Astrocyte of the cerebellum (primary cell): ENCODE measurements around the gene SLC30A10.

Experiments
- DNase-seq: peaks from one replicate; pipeline ENCODE4 v3.0.0-alpha.2; 2011; ENCODE audit warnings: low read depth
- H3K4me3 ChIP-seq: 2 replicates; pipeline ENCODE4 v1.5.1; 2011; ENCODE audit warnings: mild to moderate bottlenecking, low read depth, low read length, moderate library complexity
- in situ Hi-C: cut with HindIII; loops from 2 replicates; pipeline ENCODE4 v1.10.0; 2017; ENCODE audit warnings: low sequenced_read_pairs
- TF ChIP-seq, protein P1 (sequence below): IDR thresholded peaks from 2 replicates; pipeline ENCODE4 v1.5.1; 2012; ENCODE audit warnings: low read length, low read depth, moderate library complexity, mild to moderate bottlenecking; ENCODE audit errors: missing control alignments

The SLC30A10 gene

DNA sequence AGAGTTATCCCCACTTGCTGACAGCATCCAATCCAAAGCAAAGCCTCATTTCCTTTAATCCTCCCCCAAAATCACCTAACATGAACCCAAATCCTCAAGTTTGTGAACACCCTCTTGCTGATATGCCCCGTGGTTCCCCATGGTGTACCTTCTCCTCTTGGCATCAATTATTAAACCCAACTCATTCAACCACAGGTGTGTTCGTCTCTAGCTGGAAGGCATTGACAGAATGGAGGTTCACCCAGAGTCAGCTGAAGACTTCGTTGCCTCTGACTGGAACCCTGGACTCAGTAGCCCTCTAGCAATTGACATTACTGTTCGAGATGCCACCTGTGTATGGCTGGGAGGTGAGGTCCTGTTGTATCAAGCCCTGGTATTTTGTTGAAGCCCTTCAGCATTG lies 22.8 kb downstream of the SLC30A10 start:
- in situ Hi-C loops: no loop called here
- no peak for DNase-seq
- H3K4me3 ChIP-seq: no peak overlapping the region
- TF ChIP-seq, protein P1, sequence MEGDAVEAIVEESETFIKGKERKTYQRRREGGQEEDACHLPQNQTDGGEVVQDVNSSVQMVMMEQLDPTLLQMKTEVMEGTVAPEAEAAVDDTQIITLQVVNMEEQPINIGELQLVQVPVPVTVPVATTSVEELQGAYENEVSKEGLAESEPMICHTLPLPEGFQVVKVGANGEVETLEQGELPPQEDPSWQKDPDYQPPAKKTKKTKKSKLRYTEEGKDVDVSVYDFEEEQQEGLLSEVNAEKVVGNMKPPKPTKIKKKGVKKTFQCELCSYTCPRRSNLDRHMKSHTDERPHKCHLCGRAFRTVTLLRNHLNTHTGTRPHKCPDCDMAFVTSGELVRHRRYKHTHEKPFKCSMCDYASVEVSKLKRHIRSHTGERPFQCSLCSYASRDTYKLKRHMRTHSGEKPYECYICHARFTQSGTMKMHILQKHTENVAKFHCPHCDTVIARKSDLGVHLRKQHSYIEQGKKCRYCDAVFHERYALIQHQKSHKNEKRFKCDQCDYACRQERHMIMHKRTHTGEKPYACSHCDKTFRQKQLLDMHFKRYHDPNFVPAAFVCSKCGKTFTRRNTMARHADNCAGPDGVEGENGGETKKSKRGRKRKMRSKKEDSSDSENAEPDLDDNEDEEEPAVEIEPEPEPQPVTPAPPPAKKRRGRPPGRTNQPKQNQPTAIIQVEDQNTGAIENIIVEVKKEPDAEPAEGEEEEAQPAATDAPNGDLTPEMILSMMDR: no peak

DNA sequence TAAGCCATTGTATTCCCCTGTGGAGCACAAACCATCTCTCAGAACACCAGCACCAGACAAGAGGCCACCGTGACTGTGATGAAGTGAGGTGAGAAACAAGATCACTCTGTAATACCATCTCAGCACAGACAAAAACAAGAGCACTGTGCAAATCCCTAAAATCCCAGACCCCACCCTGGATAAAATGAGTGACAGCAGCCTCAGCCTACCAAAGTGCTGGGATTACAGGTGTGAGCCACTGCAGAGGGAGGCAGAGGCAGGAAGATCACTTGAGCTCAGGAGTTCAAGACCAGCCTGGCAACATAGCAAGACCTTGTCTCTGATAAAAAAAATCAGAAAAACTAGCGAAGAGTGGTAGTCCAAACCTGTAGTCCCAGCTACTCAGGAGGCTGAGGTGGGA lies 23.4 kb downstream of the SLC30A10 start:
- H3K4me3 ChIP-seq: no peak overlapping the region
- in situ Hi-C loops: no loop called here
- TF ChIP-seq, protein P1: no peak
- DNase-seq: no peak

DNA sequence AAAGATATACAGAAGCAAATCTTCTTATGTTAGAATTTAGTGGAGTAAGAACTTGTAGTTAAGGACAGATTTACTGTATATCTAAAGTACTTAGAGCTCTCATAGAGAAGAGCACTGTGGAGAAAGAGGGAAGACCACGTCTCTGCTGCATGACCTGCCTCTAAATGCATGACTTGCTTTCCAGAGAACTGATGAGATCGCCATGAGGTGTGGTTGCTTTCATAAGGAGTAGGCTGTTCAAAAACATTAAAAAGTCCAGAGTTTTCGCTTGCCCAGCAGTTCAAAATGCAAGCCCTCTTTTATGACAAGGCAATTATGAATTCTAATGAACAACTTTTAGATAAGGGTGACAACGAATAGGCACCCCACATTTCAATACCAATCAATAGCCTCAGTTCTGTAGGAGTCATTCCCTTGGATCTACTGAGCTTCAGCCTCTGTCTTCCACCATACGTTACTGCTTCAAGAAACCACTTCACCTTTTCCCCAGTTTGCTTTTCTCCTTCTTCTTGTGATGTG lies 24.9 kb downstream of the SLC30A10 start:
- TF ChIP-seq, protein P1: no peak
- no peak overlapping the region for H3K4me3 ChIP-seq
- in situ Hi-C loops: no loop called here
- no peak for DNase-seq

DNA sequence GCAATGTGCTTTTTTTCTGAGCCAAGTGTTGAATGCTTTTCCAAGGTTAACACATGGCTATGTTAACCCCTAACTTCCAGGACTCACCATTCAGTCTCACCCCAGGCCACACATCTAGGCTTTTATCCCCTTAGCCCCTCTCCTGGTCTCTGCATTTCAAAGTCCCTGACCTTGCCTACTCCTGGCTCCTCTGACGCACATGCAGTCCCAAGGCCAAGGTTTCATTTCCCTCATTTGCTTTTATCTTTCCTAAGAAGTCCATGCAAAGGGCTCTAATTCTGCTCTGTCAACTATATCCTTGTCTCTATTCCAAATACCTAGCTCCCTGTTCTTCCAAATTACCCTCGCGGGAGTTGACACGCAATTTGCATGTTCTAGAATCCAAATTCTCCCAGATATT lies 25.4 kb downstream of the SLC30A10 start:
- in situ Hi-C loops: no loop called here
- H3K4me3 ChIP-seq: no peak overlapping the region
- no peak for DNase-seq
- TF ChIP-seq, protein P1: no peak

DNA sequence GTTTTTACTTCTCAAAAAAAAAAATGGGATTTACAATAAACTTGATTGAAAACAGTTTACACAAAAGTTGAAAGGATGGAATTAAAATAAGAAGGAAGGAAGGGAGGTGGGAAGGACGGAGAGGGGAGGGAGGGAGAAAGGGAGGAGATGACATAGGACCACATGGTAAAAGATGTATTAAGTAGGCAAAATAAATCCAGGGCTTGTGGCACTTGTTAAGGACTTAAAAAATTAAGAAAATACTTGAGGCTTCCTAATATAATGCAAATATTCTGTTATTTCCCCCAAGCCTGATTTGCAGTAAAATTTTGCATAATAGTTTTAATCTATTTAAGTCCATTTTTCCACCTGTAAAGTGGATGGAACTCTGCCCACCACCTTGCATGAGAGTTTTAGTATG lies 27.5 kb downstream of the SLC30A10 start:
- DNase-seq: no peak
- TF ChIP-seq, protein P1: no peak
- in situ Hi-C loops: no loop called here
- no peak overlapping the region for H3K4me3 ChIP-seq

DNA sequence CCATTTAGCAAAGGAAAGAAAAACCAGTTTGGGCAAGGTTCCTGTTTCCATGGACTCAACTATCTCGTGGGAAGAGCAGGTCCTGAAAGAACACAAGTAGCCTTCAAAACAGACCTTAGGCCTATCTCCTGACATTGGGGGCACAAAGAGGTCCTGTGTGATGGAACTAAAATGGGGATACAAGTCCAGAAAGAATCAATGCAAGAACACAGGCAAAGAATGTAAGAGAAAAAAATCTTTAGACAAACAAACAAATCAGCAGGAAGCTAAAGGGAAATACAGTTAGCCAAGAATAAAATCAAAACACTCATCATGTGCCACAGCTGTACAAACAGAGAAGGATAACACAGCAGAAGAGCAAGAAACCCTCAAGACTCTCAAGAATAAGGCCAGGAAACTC lies 28.2 kb downstream of the SLC30A10 start:
- peak; percentile 37 for DNase-seq
- in situ Hi-C loops: no loop called here
- no peak overlapping the region for H3K4me3 ChIP-seq
- TF ChIP-seq, protein P1: no peak

DNA sequence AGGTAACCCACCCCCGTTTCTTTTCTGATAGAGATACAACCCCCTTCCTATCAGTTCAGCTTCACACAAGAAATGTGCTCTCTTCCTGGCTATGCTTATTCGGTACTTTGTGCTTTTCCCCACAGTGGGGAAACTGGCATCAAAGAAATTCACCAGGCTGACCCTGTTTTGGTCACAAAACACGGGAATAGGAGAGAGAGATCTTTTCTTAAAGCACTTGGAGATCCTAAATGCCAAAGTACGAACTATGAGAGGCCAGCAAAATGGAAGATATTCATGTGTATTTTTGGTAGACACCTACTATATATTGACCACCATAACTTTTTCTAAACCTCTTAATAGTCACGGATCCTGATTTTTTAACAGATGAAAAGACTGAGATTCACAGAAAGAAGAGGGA lies 30.0 kb downstream of the SLC30A10 start:
- H3K4me3 ChIP-seq: no peak overlapping the region
- DNase-seq: no peak
- TF ChIP-seq, protein P1: no peak
- in situ Hi-C loops: no loop called here
